ENCODE measurements around the gene PWWP2B. TPM values are rescaled to one million over a fixed set of nuclear protein-coding genes. Genes with fewer than 3 reads are reported as not detected.

PWWP2B gene
- total RNA-seq, 1 experiment from 2014 or later: 51.6 TPM

DNA sequence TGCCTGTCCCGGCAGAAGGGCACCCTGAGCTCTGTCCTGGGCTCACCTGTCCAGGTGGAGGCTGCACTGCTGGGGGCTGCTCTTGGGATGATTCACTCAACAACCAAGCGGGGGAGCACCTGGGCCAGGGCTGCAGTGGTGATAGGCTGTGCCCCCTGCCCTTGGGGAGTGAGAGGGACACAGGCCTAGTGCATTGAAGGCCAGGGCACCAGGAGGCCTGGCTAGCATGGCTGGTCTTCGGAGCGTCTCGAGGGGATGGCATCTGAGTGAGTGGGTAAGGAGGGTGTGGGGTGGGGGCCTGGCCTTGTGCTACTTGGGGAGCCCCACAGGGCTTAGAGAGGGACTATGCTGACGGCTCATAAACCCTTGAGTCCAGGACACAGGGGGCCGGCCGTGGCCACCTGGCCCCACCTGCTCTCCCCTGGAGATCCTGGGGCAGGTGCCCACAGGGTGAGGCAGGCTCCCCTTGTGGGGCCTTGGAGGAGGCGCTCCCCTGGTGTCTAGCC is 3.1 kb downstream of the PWWP2B start:
- ChIA-PET POLR2A (no interaction called here), CTCF (no interaction called here)
- ATAC-seq (no peak), DNase-seq (ENCODE audit: low read depth, low spot score) (no peak)
- in situ Hi-C loops (cut with HindIII; ENCODE audit: low pct_unique_long_range_greater_than_20kb, low sequenced_read_pairs): no loop called here
- Histone ChIP-seq H3K9me3 (ENCODE audit: control insufficient read depth, insufficient read depth, low read depth, low read length) (no peaks in the 10 kb centered on the region), H3K4me3 (ENCODE audit: low read depth in 2 of 2, low read length in 2 of 2) (no peak overlapping the region), H3K27me3 (ENCODE audit: control insufficient read depth, insufficient read depth, low read length) (no peaks in the 10 kb centered on the region), H3K36me3 (ENCODE audit: control insufficient read depth, insufficient read depth, low read length) (no peaks in the 10 kb centered on the region), H3K27ac (ENCODE audit: low read length) (peak overlapping the region; percentile 69), H3K4me1 (ENCODE audit: control insufficient read depth, insufficient read depth, low read length) (peaks cover 40% of the 10 kb centered on the region)
- TF ChIP-seq POLR2AphosphoS5 (IDR thresholded peaks at IDR 0.05; ENCODE audit: low read depth, low read length) (no peak), TCF7L2 (IDR thresholded peaks at IDR 0.05; ENCODE audit: low read depth, low read length) (no peak), SIN3A (IDR thresholded peaks at IDR 0.05; ENCODE audit: borderline replicate concordance, insufficient read depth, low read depth, low read length) (no peak)
- TF ChIP-seq, protein P1, sequence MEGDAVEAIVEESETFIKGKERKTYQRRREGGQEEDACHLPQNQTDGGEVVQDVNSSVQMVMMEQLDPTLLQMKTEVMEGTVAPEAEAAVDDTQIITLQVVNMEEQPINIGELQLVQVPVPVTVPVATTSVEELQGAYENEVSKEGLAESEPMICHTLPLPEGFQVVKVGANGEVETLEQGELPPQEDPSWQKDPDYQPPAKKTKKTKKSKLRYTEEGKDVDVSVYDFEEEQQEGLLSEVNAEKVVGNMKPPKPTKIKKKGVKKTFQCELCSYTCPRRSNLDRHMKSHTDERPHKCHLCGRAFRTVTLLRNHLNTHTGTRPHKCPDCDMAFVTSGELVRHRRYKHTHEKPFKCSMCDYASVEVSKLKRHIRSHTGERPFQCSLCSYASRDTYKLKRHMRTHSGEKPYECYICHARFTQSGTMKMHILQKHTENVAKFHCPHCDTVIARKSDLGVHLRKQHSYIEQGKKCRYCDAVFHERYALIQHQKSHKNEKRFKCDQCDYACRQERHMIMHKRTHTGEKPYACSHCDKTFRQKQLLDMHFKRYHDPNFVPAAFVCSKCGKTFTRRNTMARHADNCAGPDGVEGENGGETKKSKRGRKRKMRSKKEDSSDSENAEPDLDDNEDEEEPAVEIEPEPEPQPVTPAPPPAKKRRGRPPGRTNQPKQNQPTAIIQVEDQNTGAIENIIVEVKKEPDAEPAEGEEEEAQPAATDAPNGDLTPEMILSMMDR (IDR thresholded peaks at IDR 0.05): no peak
- TF ChIP-seq, protein P2, sequence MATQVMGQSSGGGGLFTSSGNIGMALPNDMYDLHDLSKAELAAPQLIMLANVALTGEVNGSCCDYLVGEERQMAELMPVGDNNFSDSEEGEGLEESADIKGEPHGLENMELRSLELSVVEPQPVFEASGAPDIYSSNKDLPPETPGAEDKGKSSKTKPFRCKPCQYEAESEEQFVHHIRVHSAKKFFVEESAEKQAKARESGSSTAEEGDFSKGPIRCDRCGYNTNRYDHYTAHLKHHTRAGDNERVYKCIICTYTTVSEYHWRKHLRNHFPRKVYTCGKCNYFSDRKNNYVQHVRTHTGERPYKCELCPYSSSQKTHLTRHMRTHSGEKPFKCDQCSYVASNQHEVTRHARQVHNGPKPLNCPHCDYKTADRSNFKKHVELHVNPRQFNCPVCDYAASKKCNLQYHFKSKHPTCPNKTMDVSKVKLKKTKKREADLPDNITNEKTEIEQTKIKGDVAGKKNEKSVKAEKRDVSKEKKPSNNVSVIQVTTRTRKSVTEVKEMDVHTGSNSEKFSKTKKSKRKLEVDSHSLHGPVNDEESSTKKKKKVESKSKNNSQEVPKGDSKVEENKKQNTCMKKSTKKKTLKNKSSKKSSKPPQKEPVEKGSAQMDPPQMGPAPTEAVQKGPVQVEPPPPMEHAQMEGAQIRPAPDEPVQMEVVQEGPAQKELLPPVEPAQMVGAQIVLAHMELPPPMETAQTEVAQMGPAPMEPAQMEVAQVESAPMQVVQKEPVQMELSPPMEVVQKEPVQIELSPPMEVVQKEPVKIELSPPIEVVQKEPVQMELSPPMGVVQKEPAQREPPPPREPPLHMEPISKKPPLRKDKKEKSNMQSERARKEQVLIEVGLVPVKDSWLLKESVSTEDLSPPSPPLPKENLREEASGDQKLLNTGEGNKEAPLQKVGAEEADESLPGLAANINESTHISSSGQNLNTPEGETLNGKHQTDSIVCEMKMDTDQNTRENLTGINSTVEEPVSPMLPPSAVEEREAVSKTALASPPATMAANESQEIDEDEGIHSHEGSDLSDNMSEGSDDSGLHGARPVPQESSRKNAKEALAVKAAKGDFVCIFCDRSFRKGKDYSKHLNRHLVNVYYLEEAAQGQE (IDR thresholded peaks at IDR 0.05; ENCODE audit: insufficient read depth in 1 of 2, low read depth in 2 of 2, low read length in 1 of 2): no peak
- BruUV-seq (replicated peaks): no TSS peak
- intact Hi-C loops (cut with micrococcal nuclease; ENCODE audit: unreplicated experiment): no loop called here

DNA sequence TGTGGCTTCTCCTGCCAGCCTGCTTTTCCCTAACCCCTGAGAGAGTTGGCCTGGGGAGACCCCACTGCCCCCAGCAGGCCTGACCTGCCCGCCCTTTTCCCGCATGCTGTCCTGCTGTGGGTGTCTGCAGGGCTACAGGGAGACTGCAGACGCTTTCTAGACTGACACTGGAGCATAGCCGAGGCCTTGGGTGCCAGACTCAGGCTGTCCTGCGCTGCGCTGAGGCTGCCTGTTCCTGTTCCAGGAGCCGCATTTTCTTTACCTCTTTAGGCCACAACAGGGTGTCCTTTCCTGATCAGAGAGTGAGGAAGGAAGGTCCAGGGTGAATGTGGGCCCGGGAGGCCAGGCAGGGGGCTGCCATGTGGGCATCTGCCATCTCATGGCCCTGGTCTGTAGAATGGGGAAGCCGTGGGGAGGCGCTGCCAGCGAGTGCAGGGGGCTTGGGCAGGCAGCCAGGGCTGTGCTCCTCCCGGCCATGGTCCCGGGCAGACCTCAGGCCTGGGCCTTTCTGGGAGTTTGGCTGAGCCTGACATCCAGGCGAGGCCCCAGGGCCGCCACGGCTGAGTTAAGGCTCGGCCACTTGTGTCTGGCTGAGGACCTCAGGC is 3.6 kb downstream of the PWWP2B start:
- in situ Hi-C loops (cut with HindIII; ENCODE audit: low pct_unique_long_range_greater_than_20kb, low sequenced_read_pairs): no loop called here
- Histone ChIP-seq H3K27ac (ENCODE audit: low read length) (peak overlapping the region; percentile 69), H3K4me1 (ENCODE audit: control insufficient read depth, insufficient read depth, low read length) (peaks cover 34% of the 10 kb centered on the region), H3K36me3 (ENCODE audit: control insufficient read depth, insufficient read depth, low read length) (no peaks in the 10 kb centered on the region), H3K9me3 (ENCODE audit: control insufficient read depth, insufficient read depth, low read depth, low read length) (no peaks in the 10 kb centered on the region), H3K27me3 (ENCODE audit: control insufficient read depth, insufficient read depth, low read length) (no peaks in the 10 kb centered on the region), H3K4me3 (ENCODE audit: low read depth in 2 of 2, low read length in 2 of 2) (no peak overlapping the region)
- TF ChIP-seq, protein P1 (IDR thresholded peaks at IDR 0.05): no peak
- TF ChIP-seq SIN3A (IDR thresholded peaks at IDR 0.05; ENCODE audit: borderline replicate concordance, insufficient read depth, low read depth, low read length) (no peak), POLR2AphosphoS5 (IDR thresholded peaks at IDR 0.05; ENCODE audit: low read depth, low read length) (no peak)
- intact Hi-C loops (cut with micrococcal nuclease; ENCODE audit: unreplicated experiment): no loop called here
- ATAC-seq: 0 out of 2 replicates have a peak, but pooled peaks have one; percentile 2
- CTCF ChIA-PET: no interaction called here
- BruUV-seq (replicated peaks): no TSS peak
- POLR2A ChIA-PET: no interaction called here
- DNase-seq (ENCODE audit: low read depth, low spot score): no peak

Data from Panc1 (cell line).